CD4-positive, alpha-beta T cell treated with Interleukin-21 for 1 hour (primary cell): Measurements from ENCODE around the gene ADCY1.

Source experiments
- DNase-seq: peaks from one replicate; pipeline ENCODE4 v3.0.0-alpha.2; 2020

Gene ADCY1

DNA sequence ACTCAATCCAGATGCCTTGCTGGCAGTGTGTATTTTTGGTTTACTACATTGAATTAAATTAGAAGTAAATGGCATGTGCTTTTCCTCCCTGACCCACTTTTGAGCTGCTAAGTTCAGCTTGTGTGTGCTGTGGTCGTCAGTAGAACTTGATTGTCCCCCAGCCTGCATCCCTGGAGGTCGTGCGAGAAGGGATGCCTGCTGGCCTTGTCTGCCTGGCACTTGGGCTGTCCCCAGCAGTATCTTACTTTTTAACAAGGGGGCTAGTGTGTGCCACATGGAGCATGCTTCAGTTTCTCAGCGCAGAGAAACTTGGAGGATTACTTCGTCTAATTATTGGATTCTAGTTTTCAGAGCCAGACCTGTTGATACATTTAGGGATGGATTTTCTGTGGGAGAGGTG lies 80.2 kb downstream of the ADCY1 start:
- DNase-seq = no peak

DNA sequence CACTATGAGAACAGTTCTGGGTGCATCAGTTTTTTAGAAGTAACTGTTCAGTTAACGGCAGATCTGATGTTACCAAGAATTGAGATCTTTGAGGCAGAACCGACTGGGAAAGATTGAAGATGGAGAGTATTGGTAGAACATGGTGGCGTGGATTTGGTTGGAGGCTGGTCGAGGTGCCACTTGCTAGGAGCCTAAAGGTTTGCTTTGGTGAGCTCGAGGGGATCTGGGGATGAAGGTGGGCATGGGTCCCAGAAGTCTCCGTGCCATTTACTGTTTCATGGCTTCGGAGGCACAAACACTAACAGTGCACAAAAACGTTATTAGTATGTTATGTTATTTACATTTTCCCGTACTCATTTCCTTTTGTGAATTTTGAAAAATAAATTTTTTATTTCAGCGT lies 81.4 kb downstream of the ADCY1 start:
- no peak for DNase-seq

DNA sequence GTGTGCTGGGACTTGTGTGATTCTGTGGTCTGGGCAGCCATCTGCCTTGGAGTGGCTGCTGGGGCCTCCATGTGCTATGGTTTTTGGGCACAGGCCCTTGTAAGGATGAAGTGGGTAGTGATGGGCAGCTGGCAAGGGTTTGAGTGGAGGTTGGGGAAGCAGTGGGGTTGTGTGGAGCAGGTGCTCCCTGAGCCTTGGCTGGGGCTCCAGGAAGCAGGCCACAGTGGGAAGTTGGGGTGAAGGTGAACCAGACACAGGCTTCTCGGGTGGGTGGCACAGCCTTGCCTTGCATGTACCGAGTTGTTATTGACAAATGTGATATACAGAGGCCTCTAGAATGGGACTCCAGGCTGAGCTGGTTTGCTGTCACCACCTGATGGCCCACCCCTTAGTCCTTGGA lies 82.3 kb downstream of the ADCY1 start:
- DNase-seq = no peak

DNA sequence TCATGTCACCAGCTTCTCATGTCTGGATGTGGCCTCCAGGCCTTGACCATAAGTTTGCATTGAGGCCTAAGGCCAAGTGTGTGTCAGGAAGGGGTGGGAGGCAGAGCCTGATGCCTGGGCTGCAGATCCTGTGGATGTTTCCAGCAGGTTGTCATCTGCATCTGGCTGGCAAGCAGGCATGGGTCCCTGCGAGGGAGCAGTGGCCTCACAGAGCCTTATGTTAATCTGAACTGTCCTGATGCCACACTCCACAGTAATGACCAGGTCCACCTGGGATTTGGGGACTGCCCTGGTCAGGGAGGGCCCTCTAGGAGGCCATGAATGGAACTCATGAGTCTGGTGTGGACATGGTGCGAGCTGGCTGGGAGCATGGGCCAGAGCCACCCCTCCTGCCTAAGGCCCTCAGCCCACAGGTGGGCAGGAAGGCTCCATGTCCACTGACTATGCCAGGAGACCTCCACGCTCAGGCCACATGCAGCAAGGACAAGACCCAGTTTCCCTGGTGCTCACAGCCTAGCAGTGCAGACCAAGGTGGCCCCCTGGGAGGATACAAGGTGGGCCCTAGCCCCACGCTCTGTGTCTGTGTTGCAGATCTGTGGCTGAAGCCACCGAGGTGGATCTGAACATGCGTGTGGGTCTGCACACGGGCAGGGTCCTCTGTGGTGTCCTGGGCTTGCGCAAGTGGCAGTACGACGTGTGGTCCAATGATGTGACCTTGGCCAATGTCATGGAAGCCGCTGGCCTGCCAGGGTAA lies 83.1 kb downstream of the ADCY1 start:
- no peak for DNase-seq

DNA sequence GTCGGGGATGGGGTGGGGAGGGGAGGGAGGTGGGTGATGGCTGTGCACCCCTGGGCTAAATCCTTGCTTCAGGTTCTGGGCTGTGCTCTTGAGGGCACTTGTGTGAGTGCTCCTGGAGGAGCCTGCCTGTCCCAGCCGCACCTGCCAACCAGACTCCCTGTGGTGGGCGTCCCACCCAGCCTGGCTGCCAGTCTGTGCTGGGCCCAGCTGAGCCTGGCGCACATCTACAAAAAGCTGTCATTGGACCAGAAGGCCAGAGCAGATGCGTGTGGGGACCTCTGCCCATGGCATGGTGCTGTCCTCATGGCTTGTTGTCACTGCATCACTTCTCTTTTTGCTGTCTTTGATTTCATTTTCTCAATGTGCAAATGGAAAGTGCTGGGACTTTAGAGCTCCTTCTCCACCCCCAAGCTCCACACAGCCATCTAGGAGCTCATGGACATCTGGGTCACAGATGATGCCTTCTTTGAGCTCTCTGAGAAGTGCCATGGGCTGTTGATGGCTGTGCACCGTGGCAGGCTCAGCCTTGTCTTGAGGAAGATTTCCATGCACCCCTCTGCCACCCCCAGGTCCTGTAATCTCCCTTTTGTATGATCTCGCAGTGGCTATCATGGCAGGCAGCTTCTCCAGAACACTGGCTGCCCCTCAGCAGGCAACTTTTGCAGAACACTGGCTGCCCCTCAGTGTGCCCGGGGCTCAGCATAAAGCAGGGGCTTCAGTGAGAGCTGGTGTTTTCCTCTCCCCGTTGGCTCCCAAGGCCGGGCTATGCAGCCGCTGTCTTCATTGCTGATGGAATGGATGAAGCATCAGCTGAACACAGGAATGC lies 83.9 kb downstream of the ADCY1 start:
- no peak for DNase-seq

DNA sequence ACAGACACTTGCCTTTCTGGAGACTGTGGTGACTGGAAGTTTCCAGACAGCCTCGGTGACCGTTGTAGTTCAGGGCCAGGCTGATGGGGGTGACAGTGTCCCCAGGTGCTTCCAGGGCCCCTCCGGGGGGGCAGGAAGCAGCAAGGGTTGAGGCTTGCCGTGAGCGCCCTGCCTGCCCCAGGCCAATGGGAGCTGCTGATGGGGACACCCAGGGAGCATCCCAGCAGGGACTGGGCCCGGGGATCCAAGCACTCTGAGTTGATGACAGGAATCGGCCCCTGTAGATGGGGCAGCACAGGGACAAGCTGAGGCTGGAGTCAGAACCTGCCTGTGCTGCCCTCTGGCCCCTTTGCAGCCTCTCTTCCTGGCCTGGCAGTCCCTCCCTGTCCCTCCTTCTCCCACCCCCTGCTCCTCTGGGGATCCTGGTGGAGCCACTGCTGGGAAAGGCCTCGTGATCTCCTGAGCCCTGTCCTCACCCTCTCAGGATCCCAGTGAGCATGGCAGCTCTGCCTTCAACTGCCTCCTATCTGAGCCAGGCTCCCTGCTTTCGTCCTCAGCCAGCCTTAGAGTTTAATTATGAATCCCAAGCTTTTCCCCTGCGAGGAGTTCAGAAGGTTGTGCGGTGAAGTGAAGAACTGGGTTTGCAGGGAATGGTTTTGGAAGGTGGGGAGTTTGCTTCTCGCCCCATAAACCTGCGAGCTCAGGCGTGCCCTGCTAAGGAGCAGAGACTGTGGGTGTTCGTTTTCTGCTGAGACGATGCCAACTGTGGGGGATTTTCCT lies 84.7 kb downstream of the ADCY1 start:
- DNase-seq = no peak

DNA sequence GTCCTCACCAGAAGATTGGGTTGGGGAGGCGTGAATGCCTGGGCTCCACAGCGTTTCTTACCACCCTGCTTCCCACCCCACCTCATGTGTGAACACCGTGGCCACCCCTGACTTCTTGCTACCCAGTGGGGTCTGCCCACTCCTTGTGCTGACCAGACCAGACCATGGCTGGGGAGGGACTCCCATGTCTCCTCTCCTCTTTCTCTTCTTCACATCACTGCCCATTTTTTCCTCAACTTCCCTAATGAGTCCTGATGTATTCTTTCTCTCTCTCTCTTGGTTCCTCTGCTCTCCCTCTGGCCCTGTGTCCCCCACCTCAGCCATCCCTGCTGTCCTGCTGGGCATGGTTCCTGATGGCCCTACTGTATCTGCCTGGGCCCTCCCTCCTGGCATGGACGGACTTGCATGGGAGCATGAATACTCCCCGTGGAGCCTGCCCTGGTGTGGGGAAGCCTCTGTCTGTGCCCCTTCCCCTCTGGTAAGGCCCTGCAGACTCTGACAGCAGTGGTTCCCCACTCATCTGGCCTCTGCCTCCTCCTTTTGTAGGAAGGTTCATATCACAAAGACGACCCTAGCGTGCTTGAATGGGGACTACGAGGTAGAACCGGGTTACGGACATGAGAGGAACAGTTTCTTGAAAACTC lies 85.5 kb downstream of the ADCY1 start:
- no peak for DNase-seq

DNA sequence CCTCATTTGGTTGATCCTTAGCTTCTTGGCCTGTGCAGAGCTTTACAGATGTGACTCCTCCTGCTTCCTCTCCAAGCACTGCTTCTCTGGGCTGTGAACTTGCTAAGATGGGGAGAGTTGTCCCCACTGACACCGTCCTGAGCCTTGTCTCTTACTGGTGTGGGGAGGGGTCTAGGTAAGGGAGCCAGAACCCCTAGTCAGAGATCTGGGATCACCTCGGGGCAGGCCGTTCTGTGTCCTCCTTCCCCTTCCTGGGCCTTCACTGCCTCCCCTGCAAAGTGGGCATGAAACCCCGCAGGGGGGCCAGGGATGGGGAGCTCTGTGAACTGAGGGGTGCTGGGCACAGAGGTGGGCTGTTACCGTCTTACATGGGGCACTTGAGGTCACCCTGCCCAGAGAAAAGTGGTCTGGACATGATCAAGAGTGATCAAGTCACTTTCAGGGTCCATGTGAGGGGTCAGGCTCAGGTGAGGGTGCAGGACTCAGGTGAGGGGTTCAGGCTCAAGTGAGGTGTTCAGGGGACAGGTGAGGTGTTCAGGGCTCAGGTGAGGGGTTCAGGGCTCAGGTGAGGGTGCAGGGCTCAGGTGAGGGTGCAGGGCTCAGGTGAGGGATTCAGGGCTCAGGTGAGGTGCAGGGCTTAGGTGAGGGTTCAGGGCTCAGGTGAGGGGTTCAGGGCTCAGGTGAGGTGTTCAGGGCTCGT lies 86.2 kb downstream of the ADCY1 start:
- no peak for DNase-seq

DNA sequence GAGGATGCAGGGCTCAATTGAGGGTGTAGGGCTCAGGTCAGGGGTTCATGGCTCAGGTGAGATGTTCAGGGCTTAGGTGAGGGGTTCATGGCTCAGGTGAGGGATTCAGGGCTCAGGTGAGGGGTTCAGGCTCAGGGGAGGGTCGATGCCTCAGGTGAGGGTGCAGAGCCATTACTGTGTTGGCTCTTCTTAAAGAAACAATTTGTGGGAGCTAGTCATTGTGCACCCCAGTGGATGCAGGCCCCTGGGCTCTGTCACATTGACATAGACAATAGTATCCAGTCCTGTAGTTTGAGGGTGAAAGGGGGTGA lies 86.7 kb downstream of the ADCY1 start:
- DNase-seq = no peak

DNA sequence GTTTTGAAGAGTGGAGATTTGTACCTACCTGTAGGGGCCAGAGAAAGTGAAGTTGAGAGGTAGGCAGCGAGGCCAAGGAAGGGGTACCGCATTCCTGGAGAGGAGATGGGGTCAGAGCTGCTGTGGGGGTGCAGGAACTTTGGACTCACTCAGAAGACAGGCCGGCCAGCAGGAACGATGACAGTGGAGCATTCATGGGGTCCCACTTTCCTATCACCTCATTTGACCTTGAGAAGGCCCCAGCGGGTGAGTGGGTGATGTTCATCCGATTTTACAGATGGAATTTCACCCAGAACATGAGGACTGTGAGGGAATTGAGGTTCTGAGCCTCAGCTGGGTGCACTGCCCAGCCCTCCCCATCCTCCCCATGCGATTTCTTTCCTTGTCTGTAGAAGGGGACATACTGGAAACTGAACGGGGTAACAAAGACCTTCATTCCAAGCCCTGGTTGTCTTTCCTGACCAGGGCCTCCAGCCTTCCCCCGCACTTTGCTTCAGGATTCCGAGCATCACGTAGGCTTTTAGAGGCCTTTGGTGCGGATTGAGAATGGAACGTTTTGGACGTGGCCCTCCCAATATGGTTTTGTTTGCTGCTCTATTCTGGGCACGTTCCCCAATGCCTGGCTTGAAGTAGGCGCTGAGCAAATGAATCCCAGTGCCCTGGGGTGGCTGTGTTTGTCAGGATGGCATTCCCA lies 87.3 kb downstream of the ADCY1 start:
- DNase-seq = no peak

DNA sequence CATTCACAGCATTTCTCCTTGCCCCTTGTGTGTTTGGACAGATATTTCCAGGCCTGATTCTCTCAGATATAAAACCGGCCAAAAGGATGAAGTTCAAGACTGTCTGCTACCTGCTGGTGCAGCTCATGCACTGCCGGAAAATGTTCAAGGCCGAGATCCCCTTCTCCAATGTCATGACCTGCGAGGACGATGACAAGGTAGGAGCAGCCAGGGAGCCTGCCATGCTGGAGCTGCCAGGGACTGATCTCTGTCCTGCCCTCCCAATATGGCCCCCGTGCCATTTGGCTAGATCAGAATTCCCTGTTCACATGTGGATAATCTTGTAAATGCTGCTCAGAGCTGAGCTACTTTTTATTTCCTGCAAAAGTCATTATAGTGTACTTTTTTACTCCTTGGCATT lies 87.8 kb downstream of the ADCY1 start:
- DNase-seq = no peak

DNA sequence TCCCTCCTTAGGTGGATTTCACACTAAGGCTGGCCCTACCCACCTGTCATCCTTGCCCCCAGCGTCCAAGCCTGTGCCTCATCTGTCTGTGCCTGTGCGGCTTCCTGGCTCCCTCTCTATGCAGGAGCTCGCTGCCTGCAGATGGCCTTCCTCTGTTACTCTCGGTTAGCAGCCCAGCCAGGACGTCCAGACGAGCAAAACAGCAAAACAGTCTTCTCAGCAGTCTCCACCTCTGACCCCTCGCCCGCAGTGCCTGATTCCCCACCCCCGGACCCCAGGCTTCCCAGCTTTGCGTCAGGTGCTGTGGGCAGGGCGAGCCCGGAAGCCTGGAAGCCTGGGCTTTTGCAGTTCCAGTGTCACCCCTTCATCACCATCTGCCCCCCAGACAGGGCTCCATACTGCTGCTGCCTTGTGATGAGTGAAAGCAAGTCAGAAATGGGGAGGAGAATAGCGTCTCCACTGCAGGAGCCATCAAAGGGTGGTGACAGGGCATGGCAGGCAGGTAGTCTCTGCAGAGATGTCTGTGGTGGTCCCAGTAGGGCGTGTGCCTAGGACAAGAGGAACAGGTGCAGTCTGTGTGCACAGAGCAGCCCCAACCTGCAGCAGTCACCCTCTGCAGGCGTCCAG lies 88.5 kb downstream of the ADCY1 start:
- DNase-seq = no peak

DNA sequence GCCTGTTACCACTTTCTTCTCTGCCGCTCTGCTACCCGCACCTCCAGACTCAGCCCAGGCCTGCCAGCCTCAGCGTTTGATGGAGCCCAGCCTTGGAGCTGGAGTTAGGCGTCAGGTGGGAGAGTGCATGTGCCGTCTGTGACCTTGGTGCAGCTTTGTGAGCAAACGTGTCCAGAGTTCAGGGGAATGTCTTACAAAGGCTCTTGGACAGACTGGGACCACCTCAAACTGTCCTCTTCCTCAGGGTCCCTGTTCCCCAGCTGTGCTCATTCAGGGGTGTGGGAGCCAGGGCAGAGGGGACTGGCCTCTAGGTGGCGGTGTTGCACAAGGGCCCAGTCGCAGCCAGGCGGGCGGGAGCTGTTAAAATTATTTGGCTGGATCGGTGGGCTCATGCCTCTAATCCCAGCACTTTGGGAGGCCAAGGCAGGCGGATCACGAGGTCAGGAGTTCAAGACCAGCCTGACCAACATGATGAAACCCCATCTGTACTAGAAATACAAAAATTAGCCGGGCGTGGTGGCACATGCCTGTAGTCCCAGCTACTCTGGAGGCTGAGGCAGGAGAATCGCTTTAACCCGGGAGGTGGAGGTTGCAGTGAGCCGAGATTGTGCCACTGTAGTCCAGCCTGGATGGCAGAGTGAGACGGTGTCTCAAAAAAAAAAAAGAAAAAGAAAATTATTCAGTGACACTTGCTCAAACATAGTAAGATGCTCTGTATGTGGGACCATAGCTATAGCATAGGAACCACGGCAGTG lies 89.2 kb downstream of the ADCY1 start:
- DNase-seq = no peak

DNA sequence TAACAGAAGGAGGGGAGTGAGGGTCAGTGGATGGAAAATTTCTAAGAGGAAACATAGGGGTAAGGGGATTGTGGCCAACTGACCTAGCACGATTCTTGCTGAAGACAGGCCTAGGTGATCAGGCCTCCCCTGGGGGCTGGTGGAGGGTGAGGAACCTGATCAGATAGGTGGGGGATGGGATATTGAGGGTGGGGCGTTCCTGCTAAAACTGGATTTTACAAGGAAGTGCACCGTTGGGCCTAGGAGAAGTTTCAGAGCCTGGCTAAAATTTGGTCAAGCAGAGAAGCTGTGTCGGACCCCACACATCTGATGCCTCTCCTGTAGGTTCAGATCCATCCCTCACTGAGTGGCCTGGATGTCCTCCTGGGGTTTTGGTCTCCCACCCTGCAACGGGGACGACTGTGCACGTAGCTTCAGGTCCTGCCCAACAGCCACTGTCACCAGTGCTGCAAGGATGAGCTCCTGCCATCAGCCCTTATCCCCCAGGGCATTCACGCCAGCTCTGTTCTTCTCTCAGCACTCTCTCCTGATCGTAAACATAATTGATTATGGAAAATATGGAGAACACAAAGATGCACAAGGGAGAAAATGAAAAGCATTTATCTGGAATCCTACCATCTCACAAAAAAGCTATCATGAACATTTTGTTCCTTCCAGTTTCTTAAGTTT lies 89.9 kb downstream of the ADCY1 start:
- no peak for DNase-seq

DNA sequence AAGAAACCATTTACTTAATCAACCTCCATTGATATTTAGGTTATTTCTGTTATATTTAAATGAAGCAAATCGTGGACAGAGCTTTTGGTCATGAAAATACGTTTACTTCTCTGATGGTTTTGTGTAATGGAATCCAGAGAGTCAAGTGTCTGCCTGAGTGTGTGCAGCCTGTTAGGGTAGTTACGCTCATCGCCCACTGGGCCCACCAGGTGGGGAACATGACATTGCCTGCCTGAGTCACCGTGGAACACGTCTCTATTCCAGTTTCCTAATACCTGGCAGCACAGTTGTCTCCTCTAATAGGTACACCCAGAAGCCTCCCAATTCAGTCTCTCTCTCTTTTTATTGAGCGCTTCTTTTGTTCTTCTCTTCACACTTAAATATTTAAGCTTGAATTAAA lies 91.0 kb downstream of the ADCY1 start:
- no peak for DNase-seq

DNA sequence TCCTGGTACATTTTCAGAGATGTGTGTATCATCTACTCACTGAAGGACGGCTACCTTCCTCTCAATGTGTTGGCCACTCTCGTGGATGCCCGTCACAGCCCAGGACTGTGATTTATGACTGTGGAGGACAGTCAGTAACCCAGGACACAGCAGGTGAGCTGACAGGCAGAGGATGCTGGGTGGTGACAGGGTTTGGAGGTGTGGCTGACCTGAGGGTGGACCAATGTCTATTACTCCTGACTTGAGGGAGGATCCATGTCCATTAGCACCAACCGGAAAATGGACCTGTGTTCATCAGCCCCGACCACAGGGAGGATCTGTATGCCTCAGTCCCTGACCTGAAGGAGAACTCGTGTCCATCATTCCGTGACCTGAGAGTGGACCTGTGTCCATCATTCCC lies 96.1 kb downstream of the ADCY1 start:
- DNase-seq = no peak

DNA sequence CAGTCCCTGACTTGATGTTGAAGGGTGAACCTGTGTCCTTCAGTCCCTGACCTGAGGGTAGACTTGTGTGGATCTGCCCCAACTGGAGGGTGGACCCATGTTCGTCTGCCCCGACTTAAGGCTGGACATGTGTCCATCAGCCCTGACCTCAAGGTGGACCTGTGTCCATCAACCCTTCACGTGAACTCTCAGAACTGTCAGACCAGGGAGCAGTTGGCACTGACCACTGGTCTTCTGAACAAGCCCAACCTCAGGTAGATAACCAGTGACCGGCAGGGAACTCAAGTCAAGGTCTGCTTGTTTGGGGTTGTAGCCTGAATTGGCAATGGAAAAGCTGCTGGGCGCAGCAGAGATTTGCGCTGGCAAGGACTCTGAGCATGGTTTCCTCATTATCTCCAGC lies 96.5 kb downstream of the ADCY1 start:
- no peak for DNase-seq

DNA sequence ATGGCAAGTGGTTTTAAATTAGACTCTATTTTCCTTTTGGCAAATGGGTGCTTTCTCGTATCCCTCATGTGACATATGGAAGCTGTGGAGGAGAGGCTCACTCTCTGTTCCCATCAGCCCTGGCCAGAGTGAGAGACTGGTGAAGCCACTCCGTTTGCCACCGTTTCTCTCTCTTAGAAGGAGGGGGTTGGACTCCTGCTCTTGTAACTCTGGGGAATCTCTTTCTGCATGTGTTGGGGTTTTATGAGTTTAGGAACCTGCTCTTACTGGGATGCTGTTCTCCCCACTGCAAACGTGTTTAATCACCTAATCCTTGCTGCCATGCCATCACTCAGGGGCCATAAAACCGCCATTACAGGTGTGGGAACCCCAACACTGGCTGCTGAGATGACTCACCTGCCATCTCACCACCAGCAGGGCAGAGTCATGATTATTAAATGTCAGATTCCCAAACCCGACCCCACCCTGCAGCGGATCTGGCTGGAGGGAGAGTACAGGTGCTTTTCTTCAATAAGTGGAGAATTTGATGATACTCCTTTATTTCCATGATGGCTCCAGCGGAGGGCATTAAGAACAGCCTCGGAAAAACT lies 103.2 kb downstream of the ADCY1 start:
- no peak for DNase-seq

DNA sequence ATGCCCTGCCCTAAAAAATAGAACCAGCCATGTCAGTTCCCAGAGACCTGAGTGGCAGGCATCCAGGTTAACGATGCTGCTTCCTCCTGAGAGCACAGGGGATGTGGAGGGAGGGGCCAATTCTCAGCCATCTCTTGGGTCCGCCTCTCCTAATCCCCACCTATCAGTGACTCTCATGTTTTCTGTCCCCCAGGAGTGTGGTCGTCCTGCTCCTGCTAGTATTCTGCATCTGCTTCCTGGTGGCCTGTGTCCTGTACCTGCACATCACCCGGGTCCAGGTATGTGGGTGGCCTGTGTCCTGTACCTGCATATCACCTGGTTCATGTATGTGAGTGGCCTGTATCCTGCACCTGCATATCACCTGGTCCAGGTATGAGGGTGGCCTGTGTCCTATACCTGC lies 105.3 kb downstream of the ADCY1 start:
- no peak for DNase-seq

DNA sequence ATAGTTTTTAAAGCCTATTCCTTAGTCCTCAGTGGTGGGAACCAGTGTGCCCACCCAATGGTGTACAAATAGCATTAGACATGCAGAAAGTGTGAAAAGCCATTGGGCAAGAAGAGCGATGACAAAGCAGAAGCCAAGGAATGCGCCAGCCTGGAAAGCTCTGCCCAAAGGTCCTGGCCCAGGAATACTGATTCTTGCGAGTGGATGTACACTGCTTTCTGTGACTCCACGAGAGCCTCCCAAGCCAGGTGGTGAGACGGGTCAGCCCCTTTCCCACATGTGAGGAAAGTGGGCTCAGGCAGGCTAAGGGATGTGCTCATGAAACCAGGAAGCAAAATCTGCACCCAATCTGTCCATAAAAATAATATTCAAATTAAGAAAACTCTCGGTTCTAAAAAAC lies 106.6 kb downstream of the ADCY1 start:
- no peak for DNase-seq
